HG03558 (cell line): ENCODE results near the gene LEMD1.

Experiments used
- ATAC-seq: cut with Tn5 transposase; IDR thresholded peaks from one replicate; pipeline ENCODE4 v1.9.1; 2021; ENCODE audit warnings: moderate number of reproducible peaks; ENCODE audit not compliant: unreplicated experiment; ENCODE audit errors: extremely low read depth

LEMD1 gene

DNA sequence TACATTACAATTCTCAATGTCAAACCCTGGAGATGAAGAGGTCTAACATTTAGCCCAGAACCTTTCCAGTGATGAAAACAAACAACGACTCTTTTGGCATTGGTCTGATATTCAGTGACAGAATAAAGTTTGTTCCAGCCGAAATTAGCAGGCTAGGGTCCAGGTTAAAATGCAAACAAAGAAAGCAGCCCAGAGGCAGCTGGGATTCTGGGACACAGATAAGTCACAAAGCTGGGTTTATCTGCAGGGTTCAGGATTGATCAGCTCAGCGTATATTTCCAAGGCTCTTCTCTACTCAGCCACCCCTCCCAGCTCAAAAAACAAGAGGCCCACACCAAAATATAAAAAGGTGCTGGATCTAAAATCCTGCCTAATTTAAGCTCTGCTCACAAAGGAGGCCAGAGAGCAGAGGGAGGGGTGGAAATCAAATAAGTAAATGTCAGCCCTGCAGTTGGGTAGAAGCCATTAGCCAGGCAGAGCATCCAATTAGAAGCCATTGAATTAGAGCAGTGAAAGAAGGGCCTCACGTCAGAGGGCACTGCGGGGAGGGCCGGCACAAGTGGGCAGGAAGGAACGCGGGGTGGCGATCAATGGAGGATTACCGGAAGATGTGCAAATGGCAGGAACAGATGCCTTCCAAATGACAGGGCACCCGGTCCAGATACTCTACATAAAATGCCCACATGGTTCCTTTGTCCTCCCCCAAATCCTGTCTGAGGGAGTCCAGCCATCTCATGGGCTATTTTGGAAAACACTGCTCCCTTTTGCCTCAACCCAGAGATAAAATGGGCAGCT, 61.9 kb downstream of the LEMD1 start:
- ATAC-seq: no peak

DNA sequence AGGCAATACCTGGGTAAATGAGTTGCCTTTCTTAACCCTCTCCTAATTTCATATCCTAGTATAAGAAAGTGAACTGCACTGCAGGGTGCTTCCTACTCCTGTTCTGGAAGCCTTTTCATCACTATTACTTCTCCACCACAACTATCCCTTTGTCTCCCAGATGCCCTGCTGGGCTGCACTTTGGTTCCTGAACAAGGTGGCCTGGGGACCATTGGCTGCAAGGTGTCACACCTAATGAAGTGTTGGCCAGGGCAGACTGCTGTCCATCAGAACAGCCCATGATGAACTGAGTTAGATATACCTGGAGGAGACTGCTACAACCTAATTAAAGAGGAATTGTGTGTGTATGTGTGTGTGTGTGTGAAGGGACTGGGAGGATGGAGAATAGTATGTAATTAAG, 63.3 kb downstream of the LEMD1 start:
- ATAC-seq: no peak

DNA sequence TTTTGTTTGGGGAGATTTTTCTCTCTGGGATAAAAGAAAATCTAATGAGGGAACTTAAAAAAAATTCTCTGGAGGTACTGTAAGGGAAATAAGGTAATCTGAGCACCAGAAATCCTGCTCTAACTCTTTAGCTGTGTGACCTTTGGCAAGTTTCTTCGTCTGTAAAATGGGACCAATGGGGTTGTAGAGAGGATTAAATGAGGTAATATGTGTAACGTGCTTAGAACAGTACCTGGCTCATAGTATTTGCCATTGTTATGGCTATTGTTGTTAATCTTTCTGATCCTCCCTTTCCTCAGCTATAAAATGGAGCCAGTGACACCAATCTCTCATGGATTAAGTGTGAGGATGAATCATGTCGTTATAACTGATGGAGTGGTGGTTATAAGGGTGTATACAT, 64.3 kb downstream of the LEMD1 start:
- ATAC-seq: no peak

DNA sequence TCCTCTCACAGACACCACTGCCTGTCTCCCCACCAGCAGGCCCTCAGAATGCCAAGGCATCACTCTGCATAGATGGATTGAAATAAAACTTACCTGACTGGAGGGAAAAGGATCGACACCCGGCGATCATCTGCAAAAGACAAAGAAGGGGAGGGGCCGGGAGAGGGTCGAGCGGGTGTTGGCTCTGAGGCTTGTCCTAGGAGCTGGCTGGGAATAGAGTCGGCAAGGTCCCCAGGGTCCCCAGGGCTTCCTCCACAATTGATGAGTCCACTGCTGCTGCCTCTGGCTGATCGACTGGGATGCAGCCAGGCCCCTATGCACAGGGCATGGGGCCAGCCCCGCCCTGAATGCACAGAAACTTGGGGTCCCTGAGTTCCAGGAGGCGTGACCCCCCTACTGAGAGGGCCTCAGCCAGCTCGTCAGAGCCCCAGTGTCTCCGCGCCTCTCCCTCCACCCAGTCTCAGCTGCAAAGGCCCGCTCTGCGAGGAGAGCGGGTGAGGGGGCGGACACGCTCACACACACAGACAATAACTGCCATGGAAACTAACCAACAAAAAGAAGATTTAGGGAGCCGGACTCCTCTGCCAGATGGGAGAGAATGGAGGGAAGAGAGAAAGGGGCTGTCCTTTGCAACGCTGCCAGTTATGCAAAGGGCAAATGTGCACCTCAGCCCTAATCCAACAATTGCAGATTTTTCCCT, 65.3 kb downstream of the LEMD1 start, which contains the start of gene KLHDC8A:
TSS of gene KLHDC8A (minus strand) at position 483 of the 700 bp plus-strand sequence. CDS start 13,318 bp downstream, outside the sequence.
- no peak for ATAC-seq

DNA sequence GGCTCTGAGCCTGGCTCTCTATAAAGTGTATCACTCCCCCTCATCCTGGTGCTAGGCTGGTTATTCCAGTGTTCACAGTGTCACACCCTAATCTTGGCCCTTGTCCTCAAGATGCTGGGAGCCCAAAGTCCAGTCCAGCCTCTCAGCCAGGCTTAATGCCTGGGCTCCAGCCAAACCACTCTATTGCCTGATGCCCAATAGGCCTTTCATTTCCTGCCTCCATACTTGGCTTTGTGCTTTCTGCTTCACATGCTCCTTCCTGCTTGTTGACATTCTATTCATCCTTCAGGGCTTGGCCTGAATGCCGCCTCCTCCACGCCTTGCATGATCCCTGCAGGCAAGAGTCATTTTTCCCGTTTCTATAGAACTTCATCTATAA, 66.8 kb downstream of the LEMD1 start:
- ATAC-seq: no peak

DNA sequence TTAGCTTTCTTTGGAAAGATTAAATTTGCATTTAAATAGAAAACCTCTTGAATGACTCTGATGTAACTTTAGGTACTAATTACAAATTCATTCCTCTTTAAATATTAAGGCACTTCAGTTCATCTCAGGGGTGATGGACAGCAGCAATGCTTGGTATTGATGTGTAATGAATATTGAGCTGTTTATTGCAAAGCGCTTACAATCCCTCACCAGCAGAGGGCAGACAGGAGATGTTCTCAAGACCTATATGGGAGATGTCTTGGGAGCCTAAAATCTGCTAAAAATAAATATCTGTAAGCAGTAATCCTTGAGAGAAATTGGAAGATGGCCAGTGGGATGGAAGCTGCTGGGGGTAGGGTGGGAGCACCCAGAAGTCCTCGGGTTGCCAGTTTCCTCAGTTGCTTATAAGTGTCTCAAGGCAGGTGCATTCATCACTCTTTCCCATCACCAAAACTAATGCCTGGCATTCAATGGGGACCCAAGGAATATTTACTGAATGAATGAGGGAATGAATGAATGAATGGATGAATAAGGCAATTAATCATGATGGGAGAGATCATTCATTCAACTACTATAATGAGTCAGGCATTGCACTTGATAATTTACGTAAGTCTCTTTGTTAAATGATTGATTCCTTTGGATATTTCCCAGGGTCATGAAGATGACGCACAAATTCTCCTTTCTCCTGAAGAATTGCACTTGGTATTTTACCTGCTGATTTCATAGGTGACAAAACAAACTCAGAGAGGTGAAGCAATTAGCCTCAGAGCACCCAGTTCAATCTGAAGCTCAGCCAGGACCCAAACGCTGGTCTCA, 67.4 kb downstream of the LEMD1 start:
- ATAC-seq: no peak

DNA sequence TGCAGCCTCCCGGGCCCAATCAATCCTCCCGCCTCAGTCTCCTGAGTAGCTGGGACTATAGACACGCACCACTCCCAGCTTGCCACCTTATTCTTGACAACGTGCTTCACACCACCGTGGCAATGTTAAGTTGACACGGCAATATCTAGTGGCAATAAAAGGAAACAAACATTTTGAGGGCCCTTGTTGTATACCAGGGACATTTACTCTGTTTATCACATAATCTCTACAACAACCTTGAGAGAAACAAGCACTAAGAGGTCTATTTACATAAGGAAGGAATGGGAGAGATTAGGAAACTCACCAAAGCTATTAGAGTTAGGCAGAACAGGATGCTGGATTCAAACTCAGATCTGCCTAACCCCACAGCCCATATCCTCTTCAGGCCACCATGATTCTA, 68.2 kb downstream of the LEMD1 start:
- ATAC-seq: no peak

DNA sequence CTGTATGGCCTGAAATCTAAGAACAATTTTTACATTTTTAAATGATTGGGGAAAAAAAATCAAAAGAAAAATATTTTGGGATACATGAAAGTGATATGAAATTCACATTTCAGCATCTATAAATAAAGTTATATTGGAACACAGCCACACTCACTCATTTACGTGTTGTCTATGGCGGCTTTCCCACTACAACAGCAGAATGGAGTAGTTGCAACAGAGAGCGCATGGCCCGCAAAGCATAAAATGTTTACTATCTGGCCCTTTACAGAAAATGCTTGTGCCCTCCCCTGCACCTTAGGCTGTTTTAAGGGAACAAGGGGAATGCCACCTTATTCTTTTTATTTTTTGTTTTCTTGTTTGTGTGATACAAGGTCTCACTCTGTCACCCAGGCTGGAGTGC, 68.7 kb downstream of the LEMD1 start:
- ATAC-seq: no peak

DNA sequence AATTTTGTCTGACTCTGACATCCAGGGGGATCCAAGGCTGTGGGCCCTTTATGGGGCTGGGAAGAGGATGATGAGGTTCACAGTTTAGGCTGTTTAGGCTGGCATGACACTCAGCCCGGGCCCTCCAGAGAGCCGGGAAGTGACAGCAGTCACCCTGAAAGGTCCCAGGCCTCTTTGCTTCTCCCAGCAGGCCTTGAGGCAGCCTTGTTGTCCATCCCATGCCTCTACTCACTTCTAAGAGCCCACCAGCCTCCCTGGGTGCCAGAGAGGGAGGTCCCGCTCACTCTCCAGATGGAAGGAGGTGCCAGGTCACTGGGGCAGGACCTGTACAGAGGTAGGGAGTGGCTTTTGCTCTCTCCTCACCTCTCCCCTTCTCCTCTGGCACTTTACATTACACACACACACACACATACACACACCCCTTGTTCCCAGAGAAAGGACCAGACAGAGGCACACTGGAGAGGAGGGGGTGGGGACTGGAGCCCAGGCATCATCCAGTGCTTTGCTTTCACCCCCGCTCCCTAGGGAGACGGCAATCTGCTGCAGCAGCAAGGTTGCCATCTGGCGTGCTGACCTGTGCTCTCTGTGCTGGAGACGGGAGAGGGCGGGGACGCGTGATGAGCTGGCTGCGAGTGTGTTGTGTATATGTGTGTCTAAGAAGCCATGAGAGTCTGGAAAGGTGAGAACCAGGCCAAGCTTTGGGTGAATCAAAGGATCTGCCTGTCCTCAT, 69.7 kb downstream of the LEMD1 start:
- ATAC-seq: no peak

DNA sequence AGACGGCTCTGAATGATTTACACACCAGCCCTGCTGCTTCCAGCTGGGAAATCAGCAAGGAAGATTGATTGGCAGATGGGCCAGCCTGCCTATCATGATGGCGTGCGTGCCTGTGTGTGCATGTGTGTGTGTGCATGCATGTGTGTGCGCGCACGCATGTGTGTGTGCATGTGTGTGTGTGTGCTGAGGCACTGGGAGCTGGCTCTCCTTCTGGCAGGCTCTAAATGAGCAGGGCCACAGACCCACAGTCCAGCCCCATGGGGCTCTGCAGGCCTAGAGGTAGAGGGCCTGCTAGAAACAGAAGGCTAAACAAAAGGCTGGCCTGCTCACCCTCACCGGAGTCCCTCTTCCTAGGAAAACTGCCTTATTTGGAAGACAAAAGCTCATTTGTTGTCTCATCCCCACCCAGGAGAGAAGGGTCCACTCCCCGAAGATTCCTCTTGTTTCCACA, 71.1 kb downstream of the LEMD1 start:
- no peak for ATAC-seq

DNA sequence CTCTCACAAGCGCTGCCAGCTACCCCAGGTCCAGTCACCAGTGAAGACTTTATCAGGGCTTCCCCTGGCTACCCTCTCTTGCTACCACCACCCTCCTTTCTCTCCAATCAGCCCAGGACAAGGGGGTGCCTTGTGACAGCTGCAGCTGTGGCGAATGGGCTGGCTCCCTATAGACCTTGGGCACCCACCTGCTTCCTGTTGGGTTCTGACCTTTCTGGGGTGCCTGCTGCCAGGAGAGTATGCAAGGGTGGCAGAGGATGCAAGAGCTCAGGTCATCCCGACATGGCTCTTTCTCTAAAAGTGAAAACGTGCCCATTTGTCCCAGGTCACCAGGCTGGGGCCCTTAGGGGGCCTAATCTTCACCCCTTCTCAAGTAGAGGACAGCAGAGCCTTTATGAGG, 71.7 kb downstream of the LEMD1 start:
- ATAC-seq: no peak

DNA sequence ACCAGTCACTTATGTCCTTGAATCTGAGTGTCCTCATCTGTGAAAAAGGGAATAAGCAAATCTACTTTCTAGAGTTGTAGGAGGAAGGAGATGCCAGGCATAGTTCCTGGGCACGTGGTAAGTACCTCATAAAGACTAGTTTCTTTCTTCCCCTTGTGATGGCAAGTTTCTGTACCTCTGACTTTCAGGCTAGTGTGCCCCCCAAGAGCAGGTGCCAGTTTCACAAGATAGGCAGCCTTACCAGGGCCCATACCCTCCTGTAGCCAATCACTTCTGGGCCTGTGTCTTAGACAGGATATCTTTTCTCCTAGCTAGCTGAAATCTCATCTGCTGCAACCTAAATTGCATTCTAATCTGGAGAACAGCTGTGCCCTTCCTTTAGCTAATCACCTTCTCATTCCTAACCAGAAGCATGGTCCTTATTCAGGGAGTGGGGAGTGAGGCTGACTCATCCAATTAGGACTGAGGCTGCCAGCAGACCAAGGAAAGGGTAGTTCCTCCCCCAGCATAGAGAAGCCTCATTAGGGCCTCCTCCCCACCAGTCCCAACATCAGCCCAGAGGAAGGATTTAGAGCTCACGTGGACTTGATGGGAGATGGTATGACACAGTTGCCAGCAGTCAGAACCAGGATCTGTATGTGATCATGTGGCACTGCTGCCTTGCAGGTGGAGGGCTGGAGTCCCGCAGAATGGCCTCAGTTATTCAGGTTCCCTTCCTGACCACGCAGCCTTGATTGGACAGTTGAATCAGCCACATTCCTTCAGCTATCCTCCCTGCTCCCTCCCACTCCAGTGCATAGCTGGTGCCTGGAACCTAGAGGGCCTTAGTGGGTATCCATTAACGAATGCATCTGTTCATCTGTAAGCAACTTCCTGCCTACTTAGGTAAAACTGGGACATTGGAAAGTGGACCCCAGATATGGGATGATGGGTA, 73.0 kb downstream of the LEMD1 start:
- ATAC-seq: no peak

DNA sequence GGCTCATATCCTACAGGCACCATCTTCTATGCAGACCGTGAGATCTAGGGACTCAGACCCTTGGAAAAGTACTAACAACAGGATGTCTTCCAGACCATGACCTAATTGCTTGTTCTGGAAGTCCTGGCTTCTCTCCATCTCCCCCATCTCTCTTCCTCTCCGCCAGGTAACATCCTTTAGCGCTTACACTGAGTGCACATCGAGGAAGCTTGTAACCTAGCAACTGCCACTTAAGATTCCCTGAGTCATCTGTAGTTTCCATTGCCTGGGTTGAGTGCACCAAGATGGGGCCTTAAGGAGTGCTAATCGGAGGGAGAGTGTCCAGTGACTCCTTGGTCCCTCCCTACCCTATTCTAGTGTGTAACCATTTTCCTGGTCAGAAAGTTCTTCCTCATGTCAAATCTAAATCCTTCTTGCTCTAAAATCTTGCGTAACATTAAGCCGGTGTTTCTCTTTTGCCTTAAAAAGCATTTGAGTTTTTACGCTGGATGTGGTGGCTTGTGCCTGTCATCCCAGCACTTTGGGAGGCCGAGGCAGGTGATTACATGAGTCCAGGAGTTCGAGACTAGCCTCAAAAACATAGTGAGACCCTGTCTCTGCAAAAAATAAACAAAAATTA, 74.8 kb downstream of the LEMD1 start:
- no peak for ATAC-seq

DNA sequence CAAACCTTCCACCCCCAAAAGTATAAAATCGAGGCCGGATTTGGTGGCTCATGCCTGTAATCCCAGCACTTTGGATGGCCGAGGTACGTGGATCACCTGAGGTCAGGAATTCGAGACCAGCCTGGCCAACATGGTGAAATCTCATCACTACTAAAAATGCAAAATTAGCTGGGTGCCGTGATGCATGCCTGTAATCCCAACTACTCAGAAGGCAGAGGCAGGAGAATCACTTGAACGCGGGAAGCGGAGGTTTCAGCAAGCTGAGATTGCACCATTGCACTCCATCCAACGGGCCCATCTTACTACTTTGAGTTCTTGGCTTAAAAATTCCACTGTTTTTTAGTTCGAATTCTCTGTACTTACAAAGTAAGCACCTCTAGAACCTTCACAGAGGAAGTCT, 76.1 kb downstream of the LEMD1 start:
- ATAC-seq: no peak

DNA sequence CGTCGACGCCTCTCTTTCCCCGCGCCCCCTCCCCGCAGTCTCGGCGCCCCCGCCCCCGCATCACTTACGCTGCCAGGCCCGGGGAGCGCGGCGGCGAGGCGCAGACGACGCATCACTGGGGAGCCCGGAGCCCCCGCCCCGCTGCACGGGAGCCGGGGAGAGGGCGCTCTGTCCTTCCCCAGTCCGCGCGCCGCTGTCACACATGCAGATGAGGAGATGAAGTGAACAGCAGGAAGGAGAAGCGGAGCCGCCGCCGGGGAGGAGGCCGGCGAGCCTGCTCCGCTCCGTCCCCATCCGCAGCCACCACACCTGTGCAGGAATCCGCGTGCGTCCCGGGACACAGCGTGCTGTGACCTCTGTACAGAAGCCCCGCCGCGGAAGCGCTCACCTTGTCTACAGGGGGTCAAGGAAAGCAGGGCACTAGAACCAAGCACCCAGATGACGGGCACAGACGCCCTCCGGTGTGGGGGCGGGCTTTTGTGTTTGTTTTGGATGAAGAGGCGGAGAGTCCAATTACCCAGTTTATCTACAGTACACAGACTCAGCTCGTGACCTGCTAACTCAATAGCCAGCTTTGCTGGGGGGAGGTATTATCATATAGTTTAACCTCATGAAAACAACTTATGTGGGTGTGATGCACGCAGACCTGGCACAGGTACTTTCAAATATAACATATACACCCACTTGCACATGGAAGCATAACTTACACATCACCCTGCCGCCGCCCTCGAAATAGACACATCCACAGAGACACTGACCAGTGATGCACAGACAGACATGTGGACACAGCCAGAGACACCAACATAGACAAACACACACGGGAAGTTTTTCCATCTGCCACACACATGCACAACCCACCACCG, 77.6 kb downstream of the LEMD1 start:
- no peak for ATAC-seq

DNA sequence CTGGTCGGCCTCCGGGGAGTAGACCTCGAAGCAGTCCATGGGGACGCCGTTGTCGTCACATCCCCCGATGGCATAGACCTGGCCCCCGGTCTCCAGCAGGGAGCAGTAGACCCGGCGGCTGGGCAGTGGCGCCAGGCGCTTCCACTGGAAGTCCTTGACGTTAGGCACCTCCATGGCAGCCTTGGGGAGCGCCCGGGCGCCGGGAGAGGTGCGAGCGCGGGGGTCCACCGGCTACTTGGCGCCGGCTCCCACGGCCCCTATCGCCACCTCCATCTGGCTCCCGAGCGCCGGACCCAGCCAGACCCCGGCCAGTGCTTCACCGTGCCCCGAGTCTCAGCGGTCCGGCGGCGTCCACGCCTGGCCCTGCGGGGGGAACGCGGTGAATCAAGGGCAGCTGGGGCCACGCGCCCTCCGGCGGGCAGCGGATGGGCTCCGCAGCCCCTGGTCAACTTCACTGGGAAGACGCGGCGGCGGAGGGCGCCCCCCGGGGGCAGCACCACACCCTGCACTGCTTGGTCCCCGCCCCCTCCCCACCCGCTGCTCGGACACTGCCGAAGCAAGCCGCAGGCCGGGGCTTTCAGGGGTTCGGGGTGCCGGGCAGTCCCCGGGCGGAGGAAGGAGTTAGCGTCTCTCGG, 78.3 kb downstream of the LEMD1 start:
- no peak for ATAC-seq

DNA sequence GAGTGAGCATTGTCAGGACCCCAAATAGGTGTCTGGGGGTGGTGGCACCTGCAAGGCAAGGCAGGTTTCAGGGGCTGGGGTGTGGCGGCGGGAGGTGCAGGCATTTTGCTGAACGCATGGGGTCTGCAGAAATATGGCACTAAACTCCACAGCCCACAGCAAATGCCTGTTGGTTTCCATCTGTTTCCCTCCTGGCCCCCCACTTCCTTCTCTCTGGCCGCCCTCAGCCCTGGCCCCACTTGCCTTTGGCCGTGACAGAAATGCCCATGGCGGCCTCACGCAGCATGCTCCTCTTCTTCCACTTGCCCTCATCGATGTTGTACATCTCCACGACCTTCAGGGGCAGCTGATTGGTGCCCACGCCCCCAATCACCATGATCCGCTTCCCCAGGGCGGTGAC, 78.9 kb downstream of the LEMD1 start:
- ATAC-seq: no peak
